Esophagus muscularis mucosa (tissue), 2 donors: ENCODE data around the gene KMT5B.

Experiments
- EP300 ChIP-seq: sonication (generic); formaldehyde crosslinking; IDR thresholded peaks from one replicate; pipeline ENCODE4 v1.6.1; 2017; ENCODE audit warnings: antibody characterized with exemption
- POLR2A ChIP-seq: fragments of 450-650 bp; IDR thresholded peaks from one replicate; pipeline ENCODE4 v1.6.1; 2017; ENCODE audit warnings: antibody characterized with exemption, moderate library complexity, mild to moderate bottlenecking, low read depth

GRCh38 chr11:68138237-68138636 is 74.9 kb downstream of the KMT5B start:
- TF ChIP-seq POLR2A, result no peak
- TF ChIP-seq EP300, result no peak
